GM12878 (cell line): ENCODE measurements around the gene HEG1. TPM values are rescaled to one million over a fixed set of nuclear protein-coding genes. Genes with fewer than 3 reads are reported as not detected.

ENCODE experiments used
- ATAC-seq: fragments of 200-7000 bp; cut with Tn5 transposase; 3 replicates; pipeline ENCODE4 v1.9.1; 2020; ENCODE audit warnings: mild to moderate bottlenecking, moderate library complexity
- BruUV-seq: library from RNA; stranded (reverse); fragments of 400-500 nt; replicated peaks from 2 replicates; lab custom pipeline; 2021; lab: Mats Ljungman, UMichigan
- CTCF ChIA-PET: fragments of 300-600 bp; sonication (Branson Sonifier 250); formaldehyde crosslinking; extraction: SDS; loops from one replicate; lab custom pipeline; 2021; ENCODE audit warnings: inconsistent platforms; lab: Yijun Ruan, JAX
- POLR2A ChIA-PET: fragments of 350-600 bp; formaldehyde crosslinking; extraction: SDS; loops from one replicate; lab custom pipeline; 2021; ENCODE audit warnings: inconsistent platforms; lab: Charles Lee
- RAD21 ChIA-PET: fragments of 300-600 bp; sonication (Branson Sonifier 250); formaldehyde crosslinking; loops from one replicate; lab custom pipeline; 2023; ENCODE audit warnings: antibody characterized with exemption; ENCODE audit not compliant: unreplicated experiment; lab: Charles Lee
- SMC1A ChIA-PET: fragments of 300-600 bp; sonication (Branson Sonifier 250); formaldehyde crosslinking; loops from one replicate; lab custom pipeline; 2023; ENCODE audit not compliant: unreplicated experiment, uncharacterized antibody; lab: Charles Lee
- DNase-seq: peaks from one replicate; pipeline ENCODE4 v3.0.0-alpha.2; 2011; ENCODE audit warnings: low read depth, low spot score
- FAIRE-seq: peaks from 3 replicates; lab custom pipeline; 2011; peaks lifted over from hg19 to GRCh38; lab: Jason Lieb, UNC
- H2AFZ ChIP-seq: 2 replicates; pipeline ENCODE4 v1.6.0; 2011; ENCODE audit warnings: low read depth, low read length, control low read depth; ENCODE audit not compliant: control insufficient read depth
- H3K27ac ChIP-seq: 2 replicates; pipeline ENCODE4 v1.5.1; 2011; ENCODE audit warnings: control low read depth; ENCODE audit not compliant: control insufficient read depth, insufficient read depth
- H3K27me3 ChIP-seq, 2 experiments: replicated peaks in 1 of 2; 2 replicates each; pipeline versions ENCODE4 v1.6.0 to v1.6.1; 2011; ENCODE audit warnings: low read length in 1 of 2; ENCODE audit not compliant: control insufficient read depth in 2 of 2, insufficient read depth in 2 of 2
- H3K36me3 ChIP-seq, 2 experiments: 2 replicates each; pipeline ENCODE4 v1.5.1; 2011; ENCODE audit warnings: low read length in 1 of 2; ENCODE audit not compliant: control insufficient read depth in 2 of 2, insufficient read depth in 2 of 2
- H3K4me1 ChIP-seq: 2 replicates; pipeline ENCODE4 v1.6.1; 2011; ENCODE audit warnings: mild to moderate bottlenecking, low read length, moderate library complexity, mixed read lengths; ENCODE audit not compliant: control insufficient read depth, insufficient read depth
- H3K4me2 ChIP-seq: 2 replicates; pipeline ENCODE4 v1.6.0; 2011; ENCODE audit warnings: control low read depth; ENCODE audit not compliant: control insufficient read depth, insufficient read depth
- H3K4me3 ChIP-seq: fragments of 200-600 bp; sonication (generic); 2 replicates; pipeline ENCODE4 v1.5.1; 2016
- H3K79me2 ChIP-seq: 2 replicates; pipeline ENCODE4 v1.6.0; 2011; ENCODE audit warnings: low read length; ENCODE audit not compliant: control insufficient read depth, insufficient read depth
- H3K9ac ChIP-seq: 2 replicates; pipeline ENCODE4 v1.8.0; 2011; ENCODE audit warnings: low read length, control low read depth, mixed read lengths; ENCODE audit not compliant: control insufficient read depth, insufficient read depth
- H3K9me3 ChIP-seq: replicated peaks from 3 replicates; pipeline ENCODE4 v1.5.1; 2011; ENCODE audit warnings: mild to moderate bottlenecking, low read length; ENCODE audit not compliant: control insufficient read depth, insufficient read depth
- H4K20me1 ChIP-seq: 2 replicates; pipeline ENCODE4 v1.6.0; 2011; ENCODE audit not compliant: control insufficient read depth, insufficient read depth
- BCL11A ChIP-seq: IDR thresholded peaks from 2 replicates; pipeline ENCODE4 v1.6.1; 2011; ENCODE audit warnings: low read depth, low read length
- BHLHE40 ChIP-seq, 2 experiments: fragments of 450-650 bp in 1 of 2; IDR thresholded peaks; 2 replicates each; pipeline ENCODE4 v1.6.1; 2011 to 2017; ENCODE audit warnings: low read depth in 2 of 2, borderline replicate concordance in 1 of 2, improper control_type of control experiment in 1 of 2, low read length in 1 of 2, mild to moderate bottlenecking in 1 of 2
- BRCA1 ChIP-seq: IDR thresholded peaks from 2 replicates; pipeline ENCODE4 v1.6.1; 2011; ENCODE audit warnings: low read depth, low read length, improper control_type of control experiment
- CBX3 ChIP-seq: fragments of 200-600 bp; sonication (generic); IDR thresholded peaks from 2 replicates; pipeline ENCODE4 v1.6.1; 2016; ENCODE audit warnings: low read depth, borderline replicate concordance
- CBX5 ChIP-seq: sonication (generic); IDR thresholded peaks from 2 replicates; pipeline ENCODE4 v1.6.1; 2016; ENCODE audit warnings: low read depth, moderate library complexity, mild to moderate bottlenecking, inconsistent platforms
- CEBPZ ChIP-seq: fragments of 150-350 bp; IDR thresholded peaks from 2 replicates; pipeline ENCODE4 v1.6.1; 2016; ENCODE audit warnings: low read depth, low read length
- EED ChIP-seq: sonication (generic); IDR thresholded peaks from 2 replicates; pipeline ENCODE4 v1.6.1; 2016; ENCODE audit warnings: antibody characterized with exemption, low read depth
- ESRRA ChIP-seq: IDR thresholded peaks from 2 replicates; pipeline ENCODE4 v1.6.1; 2012; ENCODE audit warnings: mild to moderate bottlenecking, low read length, improper control_type of control experiment
- FOXK2 ChIP-seq: fragments of 450-650 bp; IDR thresholded peaks from 2 replicates; pipeline ENCODE4 v1.6.1; 2017; ENCODE audit warnings: mild to moderate bottlenecking, moderate library complexity
- GATAD2B ChIP-seq: fragments of 450-650 bp; conservative IDR thresholded peaks from 2 replicates; pipeline ENCODE4 v1.6.1; 2017; ENCODE audit warnings: low read depth, mild to moderate bottlenecking, moderate library complexity
- MEF2B ChIP-seq: fragments of 450-650 bp; IDR thresholded peaks from 2 replicates; pipeline ENCODE4 v1.6.1; 2018; ENCODE audit warnings: mild to moderate bottlenecking, moderate library complexity; ENCODE audit not compliant: partially characterized antibody, poor library complexity, severe bottlenecking
- NFYA ChIP-seq: IDR thresholded peaks from 2 replicates; pipeline ENCODE4 v1.6.1; 2011; ENCODE audit warnings: low read depth, mild to moderate bottlenecking, low read length, improper control_type of control experiment, borderline replicate concordance
- PAX8 ChIP-seq: fragments of 450-650 bp; IDR thresholded peaks from 2 replicates; pipeline ENCODE4 v1.6.1; 2017; ENCODE audit warnings: mild to moderate bottlenecking, moderate library complexity
- SMC3 ChIP-seq: IDR thresholded peaks from 2 replicates; pipeline ENCODE4 v1.6.1; 2011; ENCODE audit warnings: low read length, improper control_type of control experiment, borderline replicate concordance
- SREBF2 ChIP-seq: IDR thresholded peaks from 2 replicates; pipeline ENCODE4 v1.6.1; 2012; ENCODE audit warnings: mild to moderate bottlenecking, low read length
- SRF ChIP-seq, 2 experiments: IDR thresholded peaks; 2 replicates each; pipeline ENCODE4 v1.6.1; 2011; ENCODE audit warnings: low read depth in 2 of 2, low read length in 2 of 2, mild to moderate bottlenecking in 1 of 2, moderate library complexity in 1 of 2
- TBL1XR1 ChIP-seq: IDR thresholded peaks from 2 replicates; pipeline ENCODE4 v1.6.1; 2012; ENCODE audit warnings: low read depth, low read length, improper control_type of control experiment
- ZBED1 ChIP-seq: IDR thresholded peaks from 2 replicates; pipeline ENCODE4 v1.6.1; 2016; ENCODE audit warnings: borderline replicate concordance
- ZZZ3 ChIP-seq: IDR thresholded peaks from 2 replicates; pipeline ENCODE4 v1.6.1; 2011; ENCODE audit warnings: low read depth; ENCODE audit not compliant: control insufficient read depth, insufficient read length
- in situ Hi-C: fragments of 300-500 bp; cut with MboI; formaldehyde crosslinking; loops from 9 replicates; pipeline ENCODE4 v1.14.3; 2018; ENCODE audit warnings: mixed read lengths
- intact Hi-C: fragments of 100-400 bp; cut with micrococcal nuclease; formaldehyde crosslinking; loops from one replicate; pipeline ENCODE4 v1.14.2; 2022; ENCODE audit not compliant: unreplicated experiment
- polyA plus RNA-seq, 11 experiments: library from polyadenylated mRNA; depleted of rRNA in 4 of 11; unstranded in 6 of 11; stranded (reverse) in 5 of 11; fragments of >200 nt; fragmentation: Nextera tagmentation in 4 of 11; fragmentation: Illumina TruSeq in 1 of 11; extraction: Ambion mirVana in 4 of 11; extraction: Trizol in 1 of 11; gene quantifications; 1 replicate in 1 of 11; 2 replicates in 10 of 11; pipeline versions ENCODE4 v1.2.1 to v1.2.3, GENCODE V29; 2011 to 2016; ENCODE audit warnings: inconsistent platforms in 2 of 11, missing spikeins in 2 of 11, low read depth in 1 of 11
- total RNA-seq, 4 experiments: library from RNA; depleted of rRNA in 3 of 4; stranded (reverse); fragments of >200 nt in 3 of 4; fragmentation: Illumina TruSeq in 1 of 4; extraction: Trizol in 1 of 4; gene quantifications; 2 replicates each; pipeline versions ENCODE4 v1.2.1 to v1.2.3, GENCODE V29; 2013 to 2021
- TF ChIP-seq, protein P1 (sequence below): fragments of 450-650 bp; conservative IDR thresholded peaks from 2 replicates; pipeline ENCODE4 v1.6.1; 2017; ENCODE audit warnings: mild to moderate bottlenecking, moderate library complexity

HEG1 gene
- total and polyA plus RNA-seq, 10 of the 15 experiments (the other 5 are each of a cell fraction or from before 2014, with no cell fraction given): 2.2 to 32.1 (median 7.6) TPM

- no peaks in the 10 kb centered on the region for H3K27me3 ChIP-seq
- FAIRE-seq: no peak
- SMC1A ChIA-PET: interaction anchor here (0.9 kb wide), 1 partner anchor 21 kb away, joined by 4 read pairs; no protein-coding TSS in a partner anchor
- no peak for TF ChIP-seq CBX5
- TF ChIP-seq, protein P1, sequence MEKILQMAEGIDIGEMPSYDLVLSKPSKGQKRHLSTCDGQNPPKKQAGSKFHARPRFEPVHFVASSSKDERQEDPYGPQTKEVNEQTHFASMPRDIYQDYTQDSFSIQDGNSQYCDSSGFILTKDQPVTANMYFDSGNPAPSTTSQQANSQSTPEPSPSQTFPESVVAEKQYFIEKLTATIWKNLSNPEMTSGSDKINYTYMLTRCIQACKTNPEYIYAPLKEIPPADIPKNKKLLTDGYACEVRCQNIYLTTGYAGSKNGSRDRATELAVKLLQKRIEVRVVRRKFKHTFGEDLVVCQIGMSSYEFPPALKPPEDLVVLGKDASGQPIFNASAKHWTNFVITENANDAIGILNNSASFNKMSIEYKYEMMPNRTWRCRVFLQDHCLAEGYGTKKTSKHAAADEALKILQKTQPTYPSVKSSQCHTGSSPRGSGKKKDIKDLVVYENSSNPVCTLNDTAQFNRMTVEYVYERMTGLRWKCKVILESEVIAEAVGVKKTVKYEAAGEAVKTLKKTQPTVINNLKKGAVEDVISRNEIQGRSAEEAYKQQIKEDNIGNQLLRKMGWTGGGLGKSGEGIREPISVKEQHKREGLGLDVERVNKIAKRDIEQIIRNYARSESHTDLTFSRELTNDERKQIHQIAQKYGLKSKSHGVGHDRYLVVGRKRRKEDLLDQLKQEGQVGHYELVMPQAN: no peak
- no peak for TF ChIP-seq FOXK2
- no peak for TF ChIP-seq CBX3
- TF ChIP-seq SRF (IDR thresholded peaks at IDR 0.05; ENCODE audit: low read depth in 2 of 2, low read length in 2 of 2): no peak
- no peak for TF ChIP-seq ZZZ3
- no peak for TF ChIP-seq EED
- TF ChIP-seq MEF2B: no peak
- no peak for TF ChIP-seq SREBF2
- TF ChIP-seq TBL1XR1: no peak
- no peak for TF ChIP-seq BCL11A
- TF ChIP-seq NFYA: no peak
- no peak for TF ChIP-seq CEBPZ
- no peak for TF ChIP-seq PAX8
- TF ChIP-seq BRCA1: no peak
- no peak for TF ChIP-seq BHLHE40 (IDR thresholded peaks at IDR 0.05; ENCODE audit: borderline replicate concordance in 1 of 2, low read depth in 2 of 2, low read length in 1 of 2)
- TF ChIP-seq ESRRA: no peak
- TF ChIP-seq GATAD2B: no peak
- TF ChIP-seq SMC3: no peak
- TF ChIP-seq ZBED1: no peak
- TF ChIP-seq, all 136 proteins: peak for 0
- ChIA-PET CTCF (interaction anchor here (1.4 kb wide), 1 partner anchor 345 kb away, joined by 3 read pairs; no protein-coding TSS in a partner anchor), RAD21 (no interaction called here), POLR2A (no interaction called here)
- Histone ChIP-seq H3K27ac (no peak overlapping the region), H3K36me3 (peaks cover 3 to 44% of the 10 kb centered on the region in 2 experiments), H3K4me3 (no peak overlapping the region), H2AFZ (no peak overlapping the region), H3K79me2 (peaks cover 22% of the 10 kb centered on the region), H3K9ac (no peak overlapping the region), H3K4me2 (no peak overlapping the region), H3K4me1 (no peaks in the 10 kb centered on the region), H3K9me3 (peaks cover 2% of the 10 kb centered on the region; the same call in 2 of the 3 replicates), H4K20me1 (no peaks in the 10 kb centered on the region)
- BruUV-seq: no TSS peak
- ATAC-seq: no peak
- in situ Hi-C loops (no loop called here), intact Hi-C loops (no loop called here)
- no peak for DNase-seq
Measured at GRCh38 chr3:125090649-125091048, 34.9 kb upstream of the HEG1 start.
